NCI-H2196 treated with DMSO at 0.1 percent for 48 hours (cell line): ENCODE measurements around the gene MED28.
A peak's percentile ranks its signal among the peaks of the same experiment; 100 is the strongest.
"Not testable (repeated sequence)": the region's sequence is repeated elsewhere in the genome, so short reads cannot be mapped to it uniquely, and the experiment has no call there.

Experiments
- DNase-seq: peaks from one replicate; lab custom pipeline; 2025; ENCODE audit not compliant: unreplicated experiment; lab: John Stamatoyannopoulos, UW

Gene MED28

DNA sequence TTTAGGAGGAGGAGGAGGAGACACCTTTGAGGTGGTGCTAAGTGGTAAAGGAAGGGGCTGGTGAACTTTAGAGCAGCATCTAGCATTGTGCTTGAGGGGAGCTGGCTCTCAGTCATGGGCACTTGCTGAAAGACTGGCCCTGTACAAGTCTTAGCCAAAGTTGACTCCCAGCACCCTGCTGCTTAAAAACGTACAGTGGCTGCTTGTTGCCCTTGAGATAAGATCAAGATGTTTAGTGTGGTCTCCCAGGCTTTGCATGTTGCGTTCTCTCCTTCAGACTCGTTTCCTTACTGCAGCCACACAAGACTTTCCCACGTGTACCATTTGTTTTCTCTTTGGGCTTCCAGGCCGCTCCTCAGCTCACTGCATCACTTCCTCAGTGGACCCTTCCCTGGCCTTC, 1.8 kb downstream of the MED28 start:
- DNase-seq = no peak

DNA sequence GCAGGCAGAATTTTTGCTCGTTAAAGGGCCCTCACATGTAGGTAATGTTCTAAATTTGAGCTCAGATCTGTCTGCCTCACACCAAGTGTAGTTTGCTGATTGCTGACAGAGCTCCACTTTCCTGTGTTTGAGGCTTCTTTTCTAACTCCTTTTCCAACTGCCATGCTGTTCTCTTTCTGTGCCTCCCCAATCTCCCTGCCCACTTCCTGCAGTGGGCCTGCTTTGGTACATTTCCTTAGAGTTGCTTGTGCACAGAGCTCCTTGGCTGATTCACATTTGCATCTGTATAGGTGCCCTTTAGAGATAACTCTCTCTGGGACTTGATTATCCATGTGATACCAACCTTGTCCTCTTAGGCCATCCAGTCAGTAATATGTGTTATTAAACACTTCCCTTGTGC, 4.5 kb downstream of the MED28 start:
- no peak for DNase-seq

DNA sequence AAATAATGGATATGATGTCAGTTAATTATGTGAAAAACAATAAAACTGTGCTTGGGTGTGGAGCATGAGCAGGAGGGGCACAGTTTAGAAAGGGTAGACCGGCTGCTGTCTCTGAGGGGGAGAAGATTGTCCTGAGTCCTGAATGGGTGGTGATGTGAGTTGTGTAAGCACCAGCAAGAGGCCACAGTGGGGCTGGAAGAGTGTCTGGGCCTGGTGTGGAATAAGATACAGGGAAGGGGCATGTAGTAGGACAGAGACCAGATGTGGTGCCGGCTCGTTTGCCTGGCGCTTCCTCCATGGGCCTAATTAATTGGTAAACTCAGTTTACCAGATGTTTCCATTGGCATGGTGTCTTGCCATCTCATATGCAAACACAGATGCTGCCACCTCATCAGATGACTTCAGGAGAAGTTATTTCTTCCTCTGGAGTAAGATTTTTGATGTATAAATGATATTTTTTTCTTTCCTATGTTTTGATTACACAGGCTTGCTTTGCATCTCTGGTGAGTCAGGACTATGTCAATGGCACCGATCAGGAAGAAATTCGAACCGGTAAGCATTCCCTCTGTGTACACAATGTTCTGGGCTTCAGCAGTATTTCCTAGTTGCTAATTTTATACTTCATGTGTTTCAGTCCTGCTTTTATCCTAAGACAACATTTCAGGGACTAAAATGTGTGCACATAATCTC, 5.1 kb downstream of the MED28 start:
- DNase-seq = no peak

DNA sequence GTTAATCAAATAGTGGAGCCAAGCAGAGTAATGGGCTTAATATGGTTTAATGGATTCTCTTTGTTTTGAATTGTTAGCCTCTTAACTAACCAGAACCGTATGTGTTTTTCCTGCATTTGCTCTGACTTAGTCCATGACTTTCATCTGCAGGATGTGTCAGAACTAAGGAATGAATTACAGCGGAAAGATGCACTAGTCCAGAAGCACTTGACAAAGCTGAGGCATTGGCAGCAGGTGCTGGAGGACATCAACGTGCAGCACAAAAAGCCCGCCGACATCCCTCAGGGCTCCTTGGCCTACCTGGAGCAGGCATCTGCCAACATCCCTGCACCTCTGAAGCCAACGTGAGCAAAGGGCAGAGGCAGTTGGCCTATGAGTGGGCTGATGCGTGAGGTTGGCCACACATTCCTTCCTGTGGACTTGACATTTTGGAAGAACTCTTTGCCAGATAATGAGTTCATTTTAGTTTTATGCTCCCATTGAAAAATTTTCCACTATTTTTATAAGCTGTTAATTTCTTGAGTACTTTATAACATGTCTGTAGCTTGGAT, 9.1 kb downstream of the MED28 start:
- DNase-seq = no peak

DNA sequence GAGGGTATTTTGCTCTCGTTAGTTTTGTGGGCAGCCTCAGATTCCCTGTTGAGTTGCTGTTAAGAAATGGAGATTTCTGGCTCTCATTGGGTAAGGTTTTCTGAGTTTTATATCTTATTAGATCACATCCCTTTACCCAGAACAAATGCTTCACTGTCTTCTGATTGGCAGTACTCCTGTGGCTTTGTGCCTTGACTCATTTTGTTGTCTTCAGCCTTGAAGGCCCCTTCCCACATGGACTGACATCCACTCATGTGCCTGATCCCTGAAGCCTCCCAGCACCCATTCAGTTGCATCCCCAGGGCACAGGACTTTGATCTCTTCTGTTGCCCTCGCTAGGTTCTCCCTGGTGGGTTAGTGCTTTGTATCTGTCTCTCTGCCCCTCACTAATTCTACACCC, 10.4 kb downstream of the MED28 start:
- DNase-seq = no peak

DNA sequence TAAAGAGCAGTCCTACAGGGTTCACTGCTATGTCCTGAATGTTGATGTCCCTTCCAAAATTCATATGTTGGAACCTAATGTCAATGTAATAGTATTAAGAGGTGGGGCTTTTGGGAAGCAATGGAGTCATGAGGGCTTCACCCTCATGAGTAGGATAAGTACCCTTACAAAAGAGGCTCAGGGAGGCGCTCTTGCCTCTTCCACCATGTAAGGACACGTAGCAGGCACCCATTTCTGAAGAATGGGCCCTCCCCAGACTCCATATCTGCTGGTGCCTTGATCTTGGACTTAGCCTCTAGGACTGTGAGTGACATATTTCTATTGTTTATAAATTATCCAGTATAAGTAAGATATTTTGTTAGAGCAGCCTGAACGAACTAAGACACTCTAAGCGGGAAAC, 15.8 kb downstream of the MED28 start:
- DNase-seq = no peak

DNA sequence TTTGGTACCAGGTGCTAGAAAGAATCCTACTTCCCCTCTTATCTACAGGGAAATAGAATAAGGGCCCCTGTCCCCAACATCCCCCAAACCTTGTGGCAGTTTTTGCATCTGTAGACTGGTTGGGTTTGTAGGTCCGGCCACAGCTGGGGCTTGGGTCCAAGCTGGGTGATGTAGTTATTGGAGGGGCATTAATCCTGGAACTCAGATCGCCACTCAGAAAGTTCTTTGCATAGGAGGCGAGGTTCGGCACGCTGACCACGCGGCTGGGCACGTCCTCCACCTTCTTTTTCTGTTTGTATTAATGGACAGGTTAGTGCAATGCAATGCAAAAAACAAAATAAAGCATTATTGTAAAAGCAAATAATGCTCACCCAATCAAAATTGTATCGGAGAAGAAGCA, 19.2 kb downstream of the MED28 start:
- no peak for DNase-seq

DNA sequence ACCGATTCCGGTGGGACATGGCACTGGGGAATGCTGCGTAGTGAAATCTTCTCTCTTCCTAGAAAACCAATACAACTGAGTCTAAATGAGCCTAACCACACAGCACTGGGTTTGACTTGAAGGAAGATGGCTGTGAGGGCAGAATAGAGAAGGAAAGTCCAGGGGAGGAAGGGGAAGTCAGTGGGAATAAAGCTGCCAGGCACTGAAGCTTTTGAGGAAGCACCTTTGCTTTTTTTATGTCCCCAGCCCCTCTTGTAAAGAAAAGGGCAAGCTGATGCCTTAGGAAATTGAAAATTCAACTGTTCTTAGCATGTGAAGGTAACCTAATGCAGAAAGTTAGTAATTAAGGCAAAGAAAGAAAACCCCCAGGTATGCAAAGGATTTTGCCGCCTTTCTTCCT, 20.6 kb downstream of the MED28 start:
- DNase-seq = no peak

DNA sequence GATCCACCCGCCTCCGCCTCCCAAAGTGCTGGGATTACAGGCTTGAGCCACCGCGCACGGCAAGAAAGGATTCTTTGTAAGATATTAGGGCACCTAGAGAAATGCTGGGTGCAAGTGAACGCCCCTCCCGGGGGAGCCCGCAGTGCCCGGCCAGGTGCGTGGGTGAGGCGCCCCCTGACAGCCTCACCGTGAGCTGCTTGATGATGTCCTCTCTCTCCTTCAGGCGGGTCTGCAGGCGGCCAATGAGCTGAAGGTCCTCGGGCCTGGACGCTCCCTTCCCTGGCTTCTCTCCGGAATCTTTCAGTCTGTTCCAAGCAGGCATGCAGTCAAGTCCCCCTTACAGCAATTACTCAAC, 21.9 kb downstream of the MED28 start:
- no peak for DNase-seq

DNA sequence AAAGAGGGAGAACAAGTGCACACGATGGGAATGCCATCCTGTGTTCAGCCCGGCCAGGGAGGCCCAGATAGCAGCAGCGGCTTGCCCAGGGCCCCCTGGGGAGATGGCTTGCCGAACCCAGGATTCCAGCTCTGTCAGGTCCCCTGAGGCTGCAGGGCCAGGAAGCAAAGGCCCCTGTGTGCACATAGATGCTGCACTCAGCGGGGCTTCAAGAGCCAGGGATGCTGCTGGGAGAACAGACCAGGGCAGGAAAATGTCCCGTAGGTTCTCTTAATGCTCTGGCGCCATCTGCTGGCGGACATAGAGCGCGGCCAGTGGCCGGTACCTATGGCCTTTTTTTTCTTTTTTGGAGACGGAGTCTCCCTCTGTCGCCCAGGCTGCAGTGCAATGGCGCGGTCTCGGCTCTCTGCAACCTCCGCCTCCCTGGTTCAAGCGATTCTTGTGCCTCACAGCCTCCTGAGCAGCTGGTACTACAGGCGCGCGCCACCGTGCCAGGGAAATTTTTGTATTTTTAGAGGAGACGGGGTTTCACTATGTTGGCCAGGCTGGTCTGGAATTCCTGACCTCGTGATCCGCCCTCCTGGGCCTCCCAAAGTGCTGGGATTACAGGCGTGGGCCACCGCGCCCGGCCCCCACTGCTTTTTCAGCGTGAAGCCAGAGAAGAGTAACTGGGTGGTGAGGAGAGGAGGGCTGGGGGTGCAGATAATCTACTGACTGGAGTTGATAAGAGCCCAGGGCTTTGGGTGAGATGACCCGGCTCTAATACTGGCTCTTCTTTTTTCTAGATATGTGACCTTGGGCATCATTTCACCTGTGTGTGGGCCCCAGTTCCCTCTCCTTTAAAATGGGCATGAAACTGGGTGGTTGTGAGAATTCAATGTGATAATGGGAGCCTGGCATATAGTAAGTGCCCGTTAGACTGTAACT, 22.5 kb downstream of the MED28 start:
- DNase-seq = peak; percentile 42

DNA sequence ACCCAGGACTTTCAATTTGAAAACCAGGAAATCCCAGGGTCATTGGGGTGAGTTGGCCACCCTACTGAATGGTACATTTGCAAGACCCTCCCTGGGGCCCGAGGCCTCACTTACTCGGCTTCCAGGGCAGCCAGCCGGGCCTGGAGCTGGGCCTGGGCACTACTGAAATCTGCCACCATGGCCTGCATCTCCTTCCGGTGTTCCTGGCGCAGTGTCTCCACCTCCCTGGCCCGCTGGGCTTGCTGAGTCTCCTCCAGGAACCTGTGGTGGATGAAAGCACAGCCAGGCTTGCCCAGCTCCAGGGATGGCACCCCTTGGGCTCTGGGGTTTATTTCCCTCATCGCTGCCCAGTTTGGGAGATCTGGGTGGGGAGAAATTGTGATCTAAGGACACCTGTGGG, 24.7 kb downstream of the MED28 start:
- no peak for DNase-seq

DNA sequence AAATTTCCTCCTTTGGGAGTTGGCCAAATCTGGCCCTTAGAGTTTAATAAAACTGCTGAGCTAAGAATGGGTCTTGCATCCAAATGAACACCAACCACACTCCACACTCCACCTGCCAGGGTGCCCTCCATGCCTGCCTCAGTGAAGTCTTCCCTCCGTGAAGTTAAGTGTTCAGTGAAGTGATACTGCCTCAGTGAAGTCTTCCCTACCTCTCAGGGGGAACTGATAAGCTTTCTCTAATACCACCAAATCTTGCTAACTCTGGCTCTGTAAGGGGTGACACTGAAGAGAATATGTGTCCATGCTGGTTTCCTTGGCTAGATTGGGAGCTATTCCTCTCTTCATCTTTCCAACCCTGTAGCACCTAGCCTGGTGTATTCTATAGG, 27.9 kb downstream of the MED28 start:
- no peak for DNase-seq

DNA sequence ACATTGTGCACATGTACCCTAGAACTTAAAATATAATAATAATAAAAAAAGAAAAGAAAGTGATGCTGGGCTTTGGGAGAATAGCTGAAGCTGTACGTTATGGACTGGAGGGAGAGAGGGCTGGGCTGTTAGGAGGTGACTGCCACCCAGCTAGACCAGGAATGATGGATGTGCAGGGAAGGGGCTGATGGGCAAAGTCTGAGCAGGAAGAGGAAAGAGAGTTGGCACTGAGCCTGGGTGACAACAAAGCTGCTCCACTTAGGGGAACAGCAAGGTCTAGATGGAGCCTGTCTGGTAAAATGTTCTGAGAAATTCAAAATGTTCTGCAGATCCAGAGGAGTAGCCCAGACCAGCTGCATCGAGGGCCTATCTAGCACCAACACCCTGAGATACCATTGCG, 32.3 kb downstream of the MED28 start:
- no peak for DNase-seq

DNA sequence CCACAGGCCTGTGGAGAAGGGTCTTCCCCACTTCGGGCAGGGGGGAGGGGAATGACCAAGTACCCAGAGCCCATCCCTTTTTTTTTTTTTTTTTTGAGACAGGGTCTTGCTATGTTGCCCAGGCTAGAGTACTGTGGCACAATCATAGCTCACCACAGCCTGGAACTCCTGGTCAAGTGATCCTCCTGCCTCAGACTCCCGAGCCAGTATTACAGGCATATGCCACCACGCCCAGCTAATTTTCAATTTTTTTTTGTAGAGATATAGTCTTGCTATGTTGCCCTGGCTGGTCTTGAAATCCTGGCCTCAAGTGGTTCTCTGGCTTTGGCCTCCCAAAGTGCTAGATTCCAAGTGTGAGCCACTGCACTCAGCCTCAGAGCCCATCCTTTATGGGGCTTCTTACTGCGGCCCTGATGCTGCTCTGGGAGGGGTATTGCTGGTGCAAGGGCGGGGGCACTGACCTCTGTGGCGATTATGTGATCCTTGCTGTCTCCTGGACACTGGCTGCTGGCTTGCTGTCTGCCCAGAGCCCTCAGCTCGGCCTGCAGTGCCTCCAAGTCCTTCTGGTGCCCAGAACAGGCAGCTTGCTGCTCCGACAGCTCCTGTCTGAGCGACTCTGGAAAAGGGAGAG, 32.9 kb downstream of the MED28 start:
- no peak for DNase-seq

DNA sequence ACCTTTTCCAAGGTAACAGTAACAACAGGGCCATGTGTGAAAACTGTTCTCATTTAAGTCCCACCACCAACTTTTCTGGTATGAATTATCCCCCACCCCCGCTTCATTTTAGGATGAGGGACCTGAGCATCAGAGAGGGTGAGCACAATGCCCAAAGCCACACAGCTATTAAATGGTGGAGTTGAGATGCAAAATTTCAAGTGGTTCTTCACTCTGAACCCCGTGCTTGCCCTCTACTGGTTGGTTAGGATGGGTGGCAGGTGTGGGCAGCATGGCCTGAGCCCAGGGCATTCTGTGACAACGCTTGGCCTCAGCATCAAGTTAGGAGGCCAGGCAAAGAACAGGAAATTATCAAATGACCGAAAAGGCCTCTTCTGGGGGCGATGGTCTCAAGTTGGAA, 33.5 kb downstream of the MED28 start:
- no peak for DNase-seq

DNA sequence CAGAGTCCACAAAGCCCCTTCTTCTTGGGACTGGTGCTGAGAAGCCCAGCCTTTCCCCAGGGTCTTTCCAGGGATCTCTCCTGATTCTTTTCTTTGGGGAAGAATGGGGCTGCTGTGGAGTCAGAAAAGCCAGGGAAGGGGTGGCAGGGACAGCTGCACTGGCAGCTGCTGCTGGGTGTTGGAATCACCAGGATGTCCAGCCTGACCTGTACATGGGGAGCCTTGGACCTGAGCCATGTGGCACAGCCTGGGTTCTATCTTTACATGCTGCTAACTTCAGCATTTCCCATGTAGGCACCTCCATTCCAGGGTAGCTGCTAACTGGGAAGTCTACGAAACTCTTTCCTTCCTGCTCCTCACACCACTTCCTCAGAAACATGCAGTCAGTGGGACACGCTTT, 36.0 kb downstream of the MED28 start:
- no peak for DNase-seq

DNA sequence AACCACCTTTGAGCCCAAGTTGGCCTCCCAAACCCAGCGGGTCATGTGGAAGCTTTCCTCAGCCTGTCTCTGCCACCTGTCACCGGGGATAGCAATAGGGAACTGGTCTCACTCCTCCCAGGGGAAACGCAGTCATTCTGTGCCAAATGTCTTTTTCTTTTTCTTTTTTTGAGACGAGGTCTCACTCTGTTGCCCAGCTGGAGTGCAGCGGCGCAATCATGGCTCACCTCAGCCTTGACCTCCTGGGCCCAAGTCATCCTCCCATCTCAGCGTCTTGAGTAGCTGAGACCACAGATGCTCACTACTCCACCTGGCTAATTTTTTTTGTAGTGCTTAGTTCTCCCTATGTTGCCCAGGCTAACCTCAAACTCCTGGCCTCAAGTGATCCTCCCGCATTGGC, 40.3 kb downstream of the MED28 start:
- no peak for DNase-seq

DNA sequence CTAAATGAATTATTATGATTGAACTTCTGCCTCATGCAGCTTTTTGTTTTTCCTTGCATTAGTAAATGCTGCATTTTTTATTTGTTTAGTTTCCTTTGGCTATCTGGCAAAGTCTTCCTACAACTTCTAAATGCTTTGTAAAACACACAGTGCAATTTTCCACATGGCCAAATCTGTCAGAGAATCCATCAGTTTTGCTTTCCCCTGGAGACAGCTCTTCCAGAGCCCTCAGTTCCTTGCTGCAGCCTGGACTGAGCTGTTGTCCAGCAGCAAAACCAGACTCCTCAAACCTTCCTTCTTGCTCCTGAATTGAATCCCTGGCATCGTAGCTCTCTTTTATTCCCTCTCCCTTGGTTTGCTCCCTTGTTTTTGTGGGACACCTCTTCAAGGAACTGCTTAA, 42.6 kb downstream of the MED28 start:
- no peak for DNase-seq

DNA sequence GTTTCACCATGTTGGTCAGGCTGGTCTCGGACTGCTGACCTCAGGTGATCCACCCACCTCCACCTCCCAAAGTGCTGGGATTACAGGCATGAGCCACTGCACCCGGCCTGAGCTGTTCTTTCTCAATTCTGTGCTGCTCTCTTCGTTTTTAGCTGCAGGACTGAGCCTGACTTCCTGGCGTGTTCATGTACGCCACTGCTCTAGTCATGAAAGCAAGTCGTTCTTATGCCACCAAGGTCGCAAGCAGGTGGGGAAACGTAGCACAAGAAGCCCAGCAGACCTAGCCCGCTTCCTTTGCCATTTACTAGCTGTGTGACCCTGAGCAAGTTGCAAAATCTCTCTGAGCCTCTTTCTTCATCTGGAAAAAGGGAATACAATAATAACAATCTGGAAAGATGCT, 43.4 kb downstream of the MED28 start:
- DNase-seq = no peak

DNA sequence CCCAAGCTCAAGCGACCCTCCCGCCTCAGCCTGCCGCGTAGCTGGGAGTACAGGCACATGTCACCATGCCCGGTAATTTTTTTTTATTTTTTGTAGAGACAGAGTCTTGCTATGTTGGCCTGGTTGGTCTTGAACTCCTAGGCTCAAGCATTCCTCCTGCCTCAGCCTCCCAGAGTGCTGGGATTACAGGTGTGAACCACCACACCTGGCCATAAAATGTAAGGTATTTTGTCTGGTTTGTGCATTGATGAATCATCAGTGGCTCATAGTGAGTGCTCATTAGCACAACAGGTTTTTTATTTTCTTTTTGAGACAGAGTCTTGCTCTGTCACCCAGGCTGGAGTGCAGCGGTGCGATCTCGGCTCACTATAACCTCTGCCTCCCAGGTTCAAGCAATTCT, 44.8 kb downstream of the MED28 start:
- not testable (repeated sequence) for DNase-seq

DNA sequence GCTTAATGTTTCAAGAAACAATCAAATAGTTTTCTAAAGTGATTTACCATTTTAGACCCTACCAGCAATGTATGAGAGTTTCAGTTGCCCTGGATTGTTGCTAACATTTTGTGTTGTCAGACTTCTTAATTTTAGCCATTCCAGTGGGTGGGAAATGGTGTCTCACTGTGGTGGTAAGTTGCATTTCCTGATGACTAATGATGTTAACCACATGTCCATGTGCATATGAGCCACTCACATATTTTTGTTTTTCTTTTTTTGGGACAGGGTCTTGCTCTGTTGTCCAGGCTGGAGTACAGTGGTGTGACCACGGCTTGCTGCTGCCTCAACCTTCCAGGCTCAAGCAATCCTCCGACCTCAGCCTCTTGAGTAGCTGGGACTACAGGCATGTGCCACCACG, 48.3 kb downstream of the MED28 start:
- no peak for DNase-seq

DNA sequence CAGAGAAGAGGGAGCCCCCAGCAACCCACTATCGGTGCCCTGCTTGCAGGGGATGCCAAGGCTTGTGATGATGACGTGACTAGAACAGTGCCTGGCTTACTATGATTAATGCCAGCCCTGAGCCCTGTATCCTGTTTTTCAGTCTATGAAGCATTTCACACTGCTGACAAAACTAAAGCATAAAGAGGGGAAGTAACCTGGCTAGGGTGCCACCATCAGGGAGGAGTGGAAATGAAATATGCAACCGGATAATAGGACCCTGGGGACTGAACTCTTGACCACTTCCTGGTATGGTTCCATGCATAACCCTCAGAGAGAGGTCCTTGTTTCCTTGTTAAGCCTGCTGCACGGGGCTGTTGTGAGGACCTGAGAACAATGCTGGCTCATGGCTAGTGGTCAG, 50.3 kb downstream of the MED28 start:
- DNase-seq = no peak
